ENCODE results near the gene HACD3. TPM values are rescaled to one million over a fixed set of nuclear protein-coding genes. Genes with fewer than 3 reads are reported as not detected.

The HACD3 gene
- total and polyA plus RNA-seq, 4 donors = 49.6 to 89.1 (median 65.0) TPM

GRCh38 chr15:65599677-65600076, 69.4 kb downstream of the HACD3 start:
- Histone ChIP-seq H3K27me3 (ENCODE audit: control insufficient read depth in 4 of 4, insufficient read depth in 4 of 4, low read length in 3 of 4) (no peaks in the 10 kb centered on the region), H3K36me3 (ENCODE audit: control insufficient read depth in 4 of 4, insufficient read depth in 3 of 4, low read depth in 1 of 4, low read length in 3 of 4) (peaks cover 9 to 55% (median 30%) of the 10 kb centered on the region in 4 donors), H3K9ac (ENCODE audit: low read depth in 1 of 2, low read length in 2 of 2) (no peak overlapping the region), H3K4me3 (ENCODE audit: low read depth in 1 of 3, low read length in 3 of 3) (no peak overlapping the region), H3K4me1 (ENCODE audit: control insufficient read depth in 4 of 4, insufficient read depth in 4 of 4, low read length in 3 of 4) (no peaks in the 10 kb centered on the region), H3K9me3 (ENCODE audit: control insufficient read depth in 4 of 4, low read length in 3 of 4) (no peaks in the 10 kb centered on the region), H3K27ac (ENCODE audit: low read depth in 1 of 2, low read length in 2 of 2) (no peak overlapping the region)
- WGBS = 96% methylated on average over 5 of the region's 5 CpGs
- DNase-seq (ENCODE audit: low spot score) = no peak
- no peak for TF ChIP-seq TAF1 (conservative IDR thresholded peaks at IDR 0.05)
- TF ChIP-seq, protein P1, sequence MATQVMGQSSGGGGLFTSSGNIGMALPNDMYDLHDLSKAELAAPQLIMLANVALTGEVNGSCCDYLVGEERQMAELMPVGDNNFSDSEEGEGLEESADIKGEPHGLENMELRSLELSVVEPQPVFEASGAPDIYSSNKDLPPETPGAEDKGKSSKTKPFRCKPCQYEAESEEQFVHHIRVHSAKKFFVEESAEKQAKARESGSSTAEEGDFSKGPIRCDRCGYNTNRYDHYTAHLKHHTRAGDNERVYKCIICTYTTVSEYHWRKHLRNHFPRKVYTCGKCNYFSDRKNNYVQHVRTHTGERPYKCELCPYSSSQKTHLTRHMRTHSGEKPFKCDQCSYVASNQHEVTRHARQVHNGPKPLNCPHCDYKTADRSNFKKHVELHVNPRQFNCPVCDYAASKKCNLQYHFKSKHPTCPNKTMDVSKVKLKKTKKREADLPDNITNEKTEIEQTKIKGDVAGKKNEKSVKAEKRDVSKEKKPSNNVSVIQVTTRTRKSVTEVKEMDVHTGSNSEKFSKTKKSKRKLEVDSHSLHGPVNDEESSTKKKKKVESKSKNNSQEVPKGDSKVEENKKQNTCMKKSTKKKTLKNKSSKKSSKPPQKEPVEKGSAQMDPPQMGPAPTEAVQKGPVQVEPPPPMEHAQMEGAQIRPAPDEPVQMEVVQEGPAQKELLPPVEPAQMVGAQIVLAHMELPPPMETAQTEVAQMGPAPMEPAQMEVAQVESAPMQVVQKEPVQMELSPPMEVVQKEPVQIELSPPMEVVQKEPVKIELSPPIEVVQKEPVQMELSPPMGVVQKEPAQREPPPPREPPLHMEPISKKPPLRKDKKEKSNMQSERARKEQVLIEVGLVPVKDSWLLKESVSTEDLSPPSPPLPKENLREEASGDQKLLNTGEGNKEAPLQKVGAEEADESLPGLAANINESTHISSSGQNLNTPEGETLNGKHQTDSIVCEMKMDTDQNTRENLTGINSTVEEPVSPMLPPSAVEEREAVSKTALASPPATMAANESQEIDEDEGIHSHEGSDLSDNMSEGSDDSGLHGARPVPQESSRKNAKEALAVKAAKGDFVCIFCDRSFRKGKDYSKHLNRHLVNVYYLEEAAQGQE (IDR thresholded peaks at IDR 0.05) = no peak
- TF ChIP-seq, protein P2, sequence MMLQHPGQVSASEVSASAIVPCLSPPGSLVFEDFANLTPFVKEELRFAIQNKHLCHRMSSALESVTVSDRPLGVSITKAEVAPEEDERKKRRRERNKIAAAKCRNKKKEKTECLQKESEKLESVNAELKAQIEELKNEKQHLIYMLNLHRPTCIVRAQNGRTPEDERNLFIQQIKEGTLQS (IDR thresholded peaks at IDR 0.05) = no peak

DNA sequence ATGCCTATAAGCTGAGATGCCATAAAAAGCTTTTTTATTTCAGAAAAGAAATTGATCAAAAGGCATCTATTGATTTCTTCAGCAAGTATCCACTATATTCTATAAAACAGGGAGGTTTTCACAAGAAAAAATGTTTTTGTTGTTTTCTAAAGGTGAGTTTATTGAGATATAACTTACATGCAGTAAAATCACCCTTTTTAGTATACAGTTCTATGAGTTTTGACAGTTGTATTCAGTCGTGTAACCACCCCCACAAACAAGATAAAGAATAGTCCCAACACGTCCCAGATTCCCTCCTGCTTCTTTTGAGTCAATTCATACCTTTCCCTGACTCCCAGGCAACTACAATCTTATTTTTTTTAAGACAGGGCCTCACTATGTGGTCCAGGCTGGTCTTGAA, 72.9 kb downstream of the HACD3 start:
- H3K27me3 ChIP-seq (ENCODE audit: control insufficient read depth in 4 of 4, insufficient read depth in 4 of 4, low read length in 3 of 4) = no peaks in the 10 kb centered on the region
- H3K4me1 ChIP-seq (ENCODE audit: control insufficient read depth in 4 of 4, insufficient read depth in 4 of 4, low read length in 3 of 4) = no peaks in the 10 kb centered on the region
- 91% methylated on average over 2 of the region's 2 CpGs for WGBS
- no peak overlapping the region for H3K9ac ChIP-seq (ENCODE audit: low read depth in 1 of 2, low read length in 2 of 2)
- H3K36me3 ChIP-seq (ENCODE audit: control insufficient read depth in 4 of 4, insufficient read depth in 3 of 4, low read depth in 1 of 4, low read length in 3 of 4) = peaks cover 8 to 39% (median 18%) of the 10 kb centered on the region in 4 donors
- no peak overlapping the region for H3K4me3 ChIP-seq (ENCODE audit: low read depth in 1 of 3, low read length in 3 of 3)
- no peak overlapping the region for H3K27ac ChIP-seq (ENCODE audit: low read depth in 1 of 2, low read length in 2 of 2)
- no peak for DNase-seq (ENCODE audit: low spot score)
- no peaks in the 10 kb centered on the region for H3K9me3 ChIP-seq (ENCODE audit: control insufficient read depth in 4 of 4, low read length in 3 of 4)
- TF ChIP-seq EGR1 (IDR thresholded peaks at IDR 0.05; ENCODE audit: low read depth in 2 of 2) (no peak), NR2F2 (IDR thresholded peaks at IDR 0.05) (no peak), YY1 (IDR thresholded peaks at IDR 0.05) (no peak), MAX (IDR thresholded peaks at IDR 0.05) (no peak), HNF4A (conservative IDR thresholded peaks at IDR 0.05) (no peak), FOXA1 (IDR thresholded peaks at IDR 0.05) (no peak), RAD21 (IDR thresholded peaks at IDR 0.05) (no peak), FOXA2 (IDR thresholded peaks at IDR 0.05) (no peak), HNF4G (IDR thresholded peaks at IDR 0.05) (no peak)
- TF ChIP-seq, protein P3, sequence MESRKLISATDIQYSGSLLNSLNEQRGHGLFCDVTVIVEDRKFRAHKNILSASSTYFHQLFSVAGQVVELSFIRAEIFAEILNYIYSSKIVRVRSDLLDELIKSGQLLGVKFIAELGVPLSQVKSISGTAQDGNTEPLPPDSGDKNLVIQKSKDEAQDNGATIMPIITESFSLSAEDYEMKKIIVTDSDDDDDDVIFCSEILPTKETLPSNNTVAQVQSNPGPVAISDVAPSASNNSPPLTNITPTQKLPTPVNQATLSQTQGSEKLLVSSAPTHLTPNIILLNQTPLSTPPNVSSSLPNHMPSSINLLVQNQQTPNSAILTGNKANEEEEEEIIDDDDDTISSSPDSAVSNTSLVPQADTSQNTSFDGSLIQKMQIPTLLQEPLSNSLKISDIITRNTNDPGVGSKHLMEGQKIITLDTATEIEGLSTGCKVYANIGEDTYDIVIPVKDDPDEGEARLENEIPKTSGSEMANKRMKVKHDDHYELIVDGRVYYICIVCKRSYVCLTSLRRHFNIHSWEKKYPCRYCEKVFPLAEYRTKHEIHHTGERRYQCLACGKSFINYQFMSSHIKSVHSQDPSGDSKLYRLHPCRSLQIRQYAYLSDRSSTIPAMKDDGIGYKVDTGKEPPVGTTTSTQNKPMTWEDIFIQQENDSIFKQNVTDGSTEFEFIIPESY (IDR thresholded peaks at IDR 0.05) = no peak
- TF ChIP-seq, protein P1 (IDR thresholded peaks at IDR 0.05) = no peak
